ENCODE measurements around the gene SNRNP35. TPM values are rescaled to one million over a fixed set of nuclear protein-coding genes. Genes with fewer than 3 reads are reported as not detected.

SNRNP35 gene
- total and polyA plus RNA-seq, 2 experiments from 2014 or later, result 13.6 to 25.7 TPM

GRCh38 chr12:123487428-123487827, 29.5 kb downstream of the SNRNP35 start:
- WGBS (ENCODE audit: low lambda C conversion rate, missing lambda C conversion rate), result over 99% methylated on average over 6 of the region's 6 CpGs
- Histone ChIP-seq H3K9me2 (replicated peaks; ENCODE audit: insufficient read depth) (no peaks in the 10 kb centered on the region), H3K4me3 (no peak overlapping the region), H3K36me3 (replicated peaks; ENCODE audit: insufficient read depth, low read depth) (no peaks in the 10 kb centered on the region), H2AFZ (no peak overlapping the region), H4K20me1 (ENCODE audit: insufficient read depth, poor library complexity, severe bottlenecking) (no peaks in the 10 kb centered on the region), H3K27ac (no peak overlapping the region), H3K4me1 (ENCODE audit: insufficient read depth) (no peaks in the 10 kb centered on the region), H3K4me2 (no peak overlapping the region), H3K27me3 (no peaks in the 10 kb centered on the region), H3K9me3 (ENCODE audit: low read depth) (no peaks in the 10 kb centered on the region), H3K79me2 (no peaks in the 10 kb centered on the region)
- TF ChIP-seq EZH2phosphoT487 (IDR thresholded peaks at IDR 0.05; ENCODE audit: low read depth, severe bottlenecking, unreplicated experiment) (no peak), EZH2 (IDR thresholded peaks at IDR 0.05; ENCODE audit: borderline replicate concordance) (no peak), CTCF (IDR thresholded peaks at IDR 0.05; ENCODE audit: poor library complexity) (no peak)
- no peak for DNase-seq (ENCODE audit: low spot score)

GRCh38 chr12:123488539-123489230, 30.7 kb downstream of the SNRNP35 start:
- H3K36me3 ChIP-seq (replicated peaks; ENCODE audit: insufficient read depth, low read depth), result no peaks in the 10 kb centered on the region
- WGBS (ENCODE audit: low lambda C conversion rate, missing lambda C conversion rate), result 69% methylated on average over 20 of the region's 20 CpGs
- TF ChIP-seq EZH2 (IDR thresholded peaks at IDR 0.05; ENCODE audit: borderline replicate concordance) (no peak), CTCF (IDR thresholded peaks at IDR 0.05; ENCODE audit: poor library complexity) (no peak), EZH2phosphoT487 (IDR thresholded peaks at IDR 0.05; ENCODE audit: low read depth, severe bottlenecking, unreplicated experiment) (no peak)
- H3K27me3 ChIP-seq, result no peaks in the 10 kb centered on the region
- no peaks in the 10 kb centered on the region for H3K9me2 ChIP-seq (replicated peaks; ENCODE audit: insufficient read depth)
- H3K4me1 ChIP-seq (ENCODE audit: insufficient read depth), result no peaks in the 10 kb centered on the region
- no peaks in the 10 kb centered on the region for H3K9me3 ChIP-seq (ENCODE audit: low read depth)
- no peak overlapping the region for H3K27ac ChIP-seq
- no peak overlapping the region for H2AFZ ChIP-seq
- no peak overlapping the region for H3K4me2 ChIP-seq
- no peak overlapping the region for H3K4me3 ChIP-seq
- no peak for DNase-seq (ENCODE audit: low spot score)
- no peaks in the 10 kb centered on the region for H4K20me1 ChIP-seq (ENCODE audit: insufficient read depth, poor library complexity, severe bottlenecking)
- no peaks in the 10 kb centered on the region for H3K79me2 ChIP-seq

GRCh38 chr12:123489580-123489979, 31.6 kb downstream of the SNRNP35 start:
- H3K4me3 ChIP-seq, result no peak overlapping the region
- H3K27ac ChIP-seq, result no peak overlapping the region
- no peaks in the 10 kb centered on the region for H3K4me1 ChIP-seq (ENCODE audit: insufficient read depth)
- WGBS (ENCODE audit: low lambda C conversion rate, missing lambda C conversion rate), result 97% methylated on average over 6 of the region's 6 CpGs
- H3K36me3 ChIP-seq (replicated peaks; ENCODE audit: insufficient read depth, low read depth), result no peaks in the 10 kb centered on the region
- H2AFZ ChIP-seq, result no peak overlapping the region
- no peaks in the 10 kb centered on the region for H3K79me2 ChIP-seq
- TF ChIP-seq CTCF (IDR thresholded peaks at IDR 0.05; ENCODE audit: poor library complexity) (no peak), EZH2 (IDR thresholded peaks at IDR 0.05; ENCODE audit: borderline replicate concordance) (no peak), EZH2phosphoT487 (IDR thresholded peaks at IDR 0.05; ENCODE audit: low read depth, severe bottlenecking, unreplicated experiment) (no peak)
- H3K4me2 ChIP-seq, result no peak overlapping the region
- no peaks in the 10 kb centered on the region for H3K27me3 ChIP-seq
- no peak for DNase-seq (ENCODE audit: low spot score)
- no peaks in the 10 kb centered on the region for H3K9me2 ChIP-seq (replicated peaks; ENCODE audit: insufficient read depth)
- no peaks in the 10 kb centered on the region for H4K20me1 ChIP-seq (ENCODE audit: insufficient read depth, poor library complexity, severe bottlenecking)
- no peaks in the 10 kb centered on the region for H3K9me3 ChIP-seq (ENCODE audit: low read depth)
